NCI-H2107 treated with DMSO at 0.1 percent for 48 hours (cell line): ENCODE results near the gene WDR5.

ENCODE experiments used
- DNase-seq: peaks from one replicate; lab custom pipeline; 2025; ENCODE audit not compliant: unreplicated experiment; lab: John Stamatoyannopoulos, UW

The WDR5 gene

GRCh38 chr9:134204991-134205578 is 69.2 kb downstream of the WDR5 start:
- no peak for DNase-seq

- DNase-seq: peak; percentile 37
Measured at GRCh38 chr9:134205672-134206310, 69.9 kb downstream of the WDR5 start.

DNA sequence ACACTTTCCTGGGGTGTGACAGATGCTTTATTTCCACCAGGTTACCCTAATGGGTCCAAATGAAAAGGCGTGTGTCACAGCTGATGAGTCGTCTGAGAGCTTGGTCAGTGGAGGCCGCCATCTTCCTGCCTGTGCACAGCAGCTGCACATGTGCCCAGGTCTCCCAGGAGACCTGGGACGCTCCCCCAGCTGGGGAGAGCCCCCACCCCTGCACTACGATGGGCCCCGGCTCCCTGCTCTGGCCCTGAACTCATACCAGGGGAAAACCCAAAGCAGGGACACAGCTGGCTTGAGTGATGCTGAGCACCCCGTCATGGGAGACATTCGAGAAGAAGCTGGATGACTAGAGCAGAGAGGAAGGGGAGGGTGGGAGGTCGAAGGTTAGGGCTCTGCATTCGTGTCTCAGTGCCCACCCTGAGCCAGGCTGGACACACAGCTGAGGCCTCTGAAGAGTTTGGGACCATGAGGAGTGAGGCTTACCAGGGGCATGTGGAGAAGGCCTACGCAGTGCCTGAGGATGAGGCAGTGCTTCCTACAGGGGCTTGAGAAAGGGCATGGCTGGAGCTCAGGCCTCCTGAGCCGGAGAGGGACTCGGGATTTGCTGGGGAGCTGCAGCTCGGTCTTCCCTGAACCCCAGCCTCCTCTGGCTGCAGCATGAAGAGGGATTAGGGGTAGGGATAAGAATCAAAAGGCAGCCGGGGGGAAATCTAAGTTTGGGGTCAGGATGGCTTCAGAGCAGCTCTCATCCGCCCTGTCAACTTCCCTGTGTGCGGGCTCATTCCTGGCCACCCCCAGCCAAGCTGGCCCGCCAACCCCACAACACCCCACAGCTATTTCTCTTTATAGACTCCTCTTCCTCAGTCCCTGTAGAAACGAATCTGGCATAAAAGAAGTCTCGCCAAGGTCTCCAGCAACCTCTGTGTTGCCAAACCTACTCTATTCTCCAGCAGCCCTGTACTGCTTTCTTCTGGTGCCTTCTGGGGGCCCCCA is 70.7 kb downstream of the WDR5 start:
- DNase-seq: no peak

DNA sequence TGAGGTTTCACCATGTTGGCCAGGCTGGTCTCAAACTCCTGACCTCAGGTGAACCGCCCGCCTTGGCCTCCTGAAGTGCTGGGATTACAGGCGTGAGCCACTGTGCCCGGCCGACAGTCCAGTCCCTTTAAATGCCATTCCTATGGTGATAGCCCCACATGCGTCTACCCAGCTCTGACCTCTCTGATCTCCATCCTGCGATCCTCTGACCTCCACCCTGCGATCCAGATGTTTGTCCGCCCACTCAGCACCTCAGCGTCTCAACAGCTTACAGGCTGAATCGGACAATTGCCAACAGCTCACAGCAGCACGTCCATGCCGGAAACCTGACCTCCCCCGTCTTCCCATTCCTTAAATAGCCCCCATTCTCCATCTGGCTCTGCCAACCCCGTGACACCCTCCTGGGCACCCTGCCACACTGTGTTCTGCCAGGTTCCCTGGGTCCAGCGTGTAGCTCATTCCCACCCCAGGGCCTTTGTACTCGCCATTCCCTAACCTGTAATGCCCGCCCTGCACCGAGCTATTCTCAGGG is 72.5 kb downstream of the WDR5 start:
- no peak for DNase-seq

DNA sequence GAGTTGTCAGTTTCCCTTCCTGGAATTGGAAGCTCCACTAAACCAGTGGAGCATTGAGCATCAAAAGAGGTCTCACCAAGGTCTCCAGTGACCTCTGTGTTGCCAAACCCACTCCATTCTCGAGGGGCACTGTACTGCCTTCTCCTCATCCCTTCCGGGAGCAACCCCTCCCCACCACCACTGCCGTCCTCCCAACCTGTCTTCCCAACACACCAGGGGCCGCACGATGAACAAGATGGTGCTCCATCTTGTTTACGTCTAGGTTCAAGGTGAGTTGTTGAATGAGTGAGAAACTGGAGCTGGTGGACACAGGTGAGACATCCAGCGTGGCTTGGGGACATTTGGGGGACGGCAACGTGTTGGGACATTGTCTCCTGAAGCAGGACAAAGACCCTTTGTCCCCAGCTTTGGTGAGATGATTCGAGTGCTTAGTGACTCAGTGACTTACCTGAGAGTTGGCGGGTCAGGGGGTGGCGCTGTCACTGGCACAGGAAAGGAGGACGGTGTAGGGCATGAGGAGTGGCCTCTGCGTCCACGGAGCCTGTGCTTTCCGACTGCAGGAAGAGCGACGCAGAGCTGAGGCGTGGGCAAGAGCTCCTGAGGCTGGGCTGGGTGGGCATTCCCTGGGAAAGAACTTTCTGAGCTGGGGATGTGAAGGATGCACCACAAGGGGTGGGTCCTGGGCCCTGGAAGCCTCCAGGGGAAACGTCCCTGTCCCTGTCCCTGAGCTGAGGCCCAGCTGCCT is 73.3 kb downstream of the WDR5 start:
- DNase-seq: no peak
